Thyroid gland (tissue), 4 donors: ENCODE results near the gene ZMYND10. TPM values are rescaled to one million over a fixed set of nuclear protein-coding genes. Genes with fewer than 3 reads are reported as not detected.

Experiments
- DNase-seq, 2 donors: peaks; one replicate each; pipeline ENCODE4 v3.0.0-alpha.2; 2019
- H3K27ac ChIP-seq, 3 donors: fragments of 200-600 bp; sonication (generic); 1 replicate in 2 of 3; 2 replicates in 1 of 3; pipeline ENCODE4 v1.5.1; 2016 to 2019; ENCODE audit warnings: mild to moderate bottlenecking in 1 of 3, moderate library complexity in 1 of 3
- H3K27me3 ChIP-seq: fragments of 200-600 bp; sonication (generic); one replicate; pipeline ENCODE4 v1.5.1; 2019
- H3K36me3 ChIP-seq, 2 donors: fragments of 200-600 bp; sonication (generic); one replicate each; pipeline ENCODE4 v1.5.1; 2016 to 2019
- H3K4me1 ChIP-seq, 2 donors: fragments of 200-600 bp; sonication (generic); one replicate each; pipeline ENCODE4 v1.5.1; 2017 to 2019
- H3K4me3 ChIP-seq, 3 donors: fragments of 200-600 bp; sonication (generic); replicated peaks in 1 of 3; 1 replicate in 2 of 3; 2 replicates in 1 of 3; pipeline ENCODE4 v1.5.1; 2016; ENCODE audit warnings: mild to moderate bottlenecking in 1 of 3
- H3K9me3 ChIP-seq: fragments of 200-600 bp; sonication (generic); one replicate; pipeline ENCODE4 v1.5.1; 2017
- CTCF ChIP-seq, 6 experiments: fragments of 200-600 bp in 3 of 6; fragments of 450-650 bp in 3 of 6; sonication (generic) in 3 of 6; IDR thresholded peaks; one replicate each; pipeline ENCODE4 v1.5.1; 2016 to 2019; ENCODE audit warnings: antibody characterized with exemption in 6 of 6, mild to moderate bottlenecking in 2 of 6, inconsistent platforms in 1 of 6, moderate library complexity in 1 of 6
- POLR2A ChIP-seq, 2 donors: fragments of 450-650 bp; IDR thresholded peaks; one replicate each; pipeline ENCODE4 v1.6.1; 2017; ENCODE audit warnings: antibody characterized with exemption in 2 of 2, mild to moderate bottlenecking in 2 of 2, moderate library complexity in 1 of 2
- WGBS, 2 donors: methylation state at CpG; one replicate each; pipeline ENCODE4 v1.1.5; 2017; 5-methylcytosine and 5-hydroxymethylcytosine counted together
- intact Hi-C: fragments of 100-400 bp; cut with DNase I; formaldehyde crosslinking; loops from one replicate; pipeline ENCODE4 v1.15.1; 2023
- total RNA-seq, 4 donors: library from RNA; depleted of rRNA; stranded (reverse); fragments of >200 nt; gene quantifications; one replicate each; pipeline ENCODE4 v1.2.3, GENCODE V29; 2016

Gene ZMYND10
- total RNA-seq, 4 donors from 2014 or later: 3.6 to 8.1 (median 4.4) TPM

- WGBS, 2 donors: 48% methylated on average over 4 of the region's 4 CpGs; no CpG with 5 or more reads in 1 of the 2 donors
- TF ChIP-seq POLR2A (IDR thresholded peaks at IDR 0.05) (no peak), CTCF (IDR thresholded peaks at IDR 0.05) (no peak)
- peaks cover 32 to 54% of the 10 kb centered on the region in 2 donors for H3K4me1 ChIP-seq
- H3K27me3 ChIP-seq: no peaks in the 10 kb centered on the region
- peak overlapping the region; percentile 44 to 98 (median 96) for H3K27ac ChIP-seq
- no peak for DNase-seq
- H3K4me3 ChIP-seq: no peak overlapping the region
- no peaks in the 10 kb centered on the region for H3K9me3 ChIP-seq
- intact Hi-C loops: no loop called here
- peaks cover 7 to 9% of the 10 kb centered on the region in 2 donors for H3K36me3 ChIP-seq
Measured at GRCh38 chr3:50323092-50323600, 22.4 kb downstream of the ZMYND10 start.

GRCh38 chr3:50322386-50323091 lies 23.0 kb downstream of the ZMYND10 start, which contains the start of gene HYAL2:
Gene HYAL2, minus strand, starts transcription at chr3:50322745. Its CDS starts 2,256 bp downstream, at chr3:50320489.
- WGBS, 2 donors: 52 to 57% methylated on average over 24 to 27 of the region's 31 CpGs
- peak within 1 kb of the TSS; percentile 3 to 86 (median 43) for H3K4me3 ChIP-seq
- no peak for TF ChIP-seq CTCF (IDR thresholded peaks at IDR 0.05)
- TF ChIP-seq POLR2A (IDR thresholded peaks at IDR 0.05): no peak
- H3K27ac ChIP-seq: peak within 1 kb of the TSS; percentile 96 to 98 (median 98)
- peaks cover 10 to 13% of the 10 kb centered on the region in 2 donors for H3K36me3 ChIP-seq
- intact Hi-C loops: no loop called here
- no peaks in the 10 kb centered on the region for H3K27me3 ChIP-seq
- no peaks in the 10 kb centered on the region for H3K9me3 ChIP-seq
- peak in 1 of 2 donors; percentile 50 for DNase-seq
- H3K4me1 ChIP-seq: peaks cover 34 to 60% of the 10 kb centered on the region in 2 donors

GRCh38 chr3:50322115-50322385 lies 23.5 kb downstream of the ZMYND10 start:
- WGBS, 2 donors: 10 to 35% methylated on average over 2 to 13 of the region's 14 CpGs
- no peak for TF ChIP-seq POLR2A (IDR thresholded peaks at IDR 0.05)
- TF ChIP-seq CTCF (IDR thresholded peaks at IDR 0.05): no peak
- Histone ChIP-seq H3K27ac (peak overlapping the region; percentile 96 to 98 (median 98)), H3K36me3 (peaks cover 10 to 18% of the 10 kb centered on the region in 2 donors), H3K4me1 (peaks cover 34 to 61% of the 10 kb centered on the region in 2 donors), H3K4me3 (peak overlapping the region; percentile 3 to 86 (median 43)), H3K27me3 (no peaks in the 10 kb centered on the region), H3K9me3 (no peaks in the 10 kb centered on the region)
- intact Hi-C loops: no loop called here
- no peak for DNase-seq

DNA sequence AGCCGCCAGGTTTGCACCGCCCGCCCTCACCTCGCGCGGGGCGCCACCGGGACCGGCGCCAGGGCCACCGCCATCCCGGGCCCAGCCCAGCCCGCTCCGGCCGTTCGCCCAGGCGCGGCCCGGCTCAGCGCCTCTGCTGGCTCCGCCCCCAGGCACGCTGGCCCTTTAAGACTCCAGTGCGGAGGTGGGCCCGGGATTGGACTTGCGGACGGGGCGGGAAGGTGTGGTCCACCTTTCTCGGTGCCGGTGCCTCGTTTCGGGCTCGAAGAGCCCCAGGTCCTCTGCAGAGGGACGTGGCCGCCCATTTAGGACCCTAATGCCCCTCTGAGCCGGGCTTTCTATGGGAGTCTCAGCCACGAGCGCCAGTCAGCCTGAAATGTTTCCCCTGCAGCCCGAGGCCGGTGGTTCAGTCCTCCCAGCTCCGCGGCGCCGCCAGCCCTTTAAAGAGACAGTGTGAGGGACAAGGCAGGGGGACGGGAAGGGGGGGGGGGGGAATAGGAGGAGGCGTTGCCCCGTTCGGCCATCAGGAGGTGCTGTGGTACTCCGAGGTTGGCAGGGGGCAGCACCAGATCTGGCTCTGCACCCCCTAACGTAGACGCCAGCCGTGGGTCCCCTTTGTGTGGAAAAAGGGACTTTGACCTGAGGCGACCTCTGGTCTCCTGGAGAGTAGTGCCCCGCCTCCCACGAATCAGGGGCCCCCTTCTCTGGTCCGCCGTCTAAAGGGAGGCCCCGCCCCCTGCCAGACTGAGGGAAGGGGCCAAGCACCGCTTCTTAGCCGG lies 24.0 kb downstream of the ZMYND10 start:
- intact Hi-C loops: no loop called here
- H3K27ac ChIP-seq: peak overlapping the region; percentile 96 to 98 (median 98)
- 2 to 20% methylated on average over 1 to 15 of the region's 59 CpGs for WGBS, 2 donors
- no peaks in the 10 kb centered on the region for H3K27me3 ChIP-seq
- peaks cover 10 to 20% of the 10 kb centered on the region in 2 donors for H3K36me3 ChIP-seq
- peak overlapping the region; percentile 43 to 92 (median 86) for H3K4me3 ChIP-seq
- TF ChIP-seq POLR2A (IDR thresholded peaks at IDR 0.05) (peak; percentile 17 to 75), CTCF (IDR thresholded peaks at IDR 0.05) (peak in 5 of 6 experiments; percentile 23 to 61 (median 43))
- DNase-seq: peak; percentile 90 to 94
- peaks cover 38 to 61% of the 10 kb centered on the region in 2 donors for H3K4me1 ChIP-seq
- H3K9me3 ChIP-seq: no peaks in the 10 kb centered on the region
